A549 (cell line): ENCODE results near the gene CRYZL1. TPM values are rescaled to one million over a fixed set of nuclear protein-coding genes. Genes with fewer than 3 reads are reported as not detected.

Experiments used
- ATAC-seq, 2 experiments: fragments of 200-7000 bp in 1 of 2; fragments of >200 bp in 1 of 2; cut with Nextera tagmentation in 1 of 2; cut with Tn5 transposase in 1 of 2; 3 replicates each; pipeline versions ENCODE4 v1.8.0 to v1.9.1; 2018 to 2020; ENCODE audit warnings: mild to moderate bottlenecking in 1 of 2, moderate library complexity in 1 of 2
- CTCF ChIA-PET: fragments of 300-600 bp; sonication (Branson Sonifier 250); formaldehyde crosslinking; extraction: SDS; loops from one replicate; lab custom pipeline; 2021; ENCODE audit warnings: antibody characterized with exemption, inconsistent platforms; lab: Yijun Ruan, JAX
- POLR2A ChIA-PET: fragments of 350-600 bp; formaldehyde crosslinking; extraction: SDS; loops from one replicate; lab custom pipeline; 2021; ENCODE audit warnings: antibody characterized with exemption, inconsistent platforms; lab: Yijun Ruan, JAX
- DNase-seq, 2 experiments: peaks; one replicate each; pipeline versions ENCODE4 v3.0.0 to v3.0.0-alpha.2; 2011 to 2016; ENCODE audit warnings: low read depth in 1 of 2, low spot score in 1 of 2
- FAIRE-seq: peaks from 2 replicates; lab custom pipeline; 2011; peaks lifted over from hg19 to GRCh38; lab: Jason Lieb, UNC
- H3K27ac ChIP-seq, 2 experiments: fragments of >200 bp; sonication (Bioruptor Twin); formaldehyde crosslinking; 3 replicates each; pipeline ENCODE4 v1.5.1; 2016 to 2017
- H3K4me1 ChIP-seq: fragments of >200 bp; sonication (Bioruptor Twin); formaldehyde crosslinking; 3 replicates; pipeline ENCODE4 v1.6.1; 2016
- H3K4me2 ChIP-seq: fragments of >200 bp; sonication (Bioruptor Twin); formaldehyde crosslinking; 3 replicates; pipeline ENCODE4 v1.6.1; 2016
- H3K4me3 ChIP-seq: fragments of >200 bp; sonication (Bioruptor Twin); formaldehyde crosslinking; 3 replicates; pipeline ENCODE4 v1.5.1; 2016
- H3K9me3 ChIP-seq: fragments of >200 bp; sonication (Bioruptor Twin); formaldehyde crosslinking; 3 replicates; pipeline ENCODE4 v1.6.1; 2016
- CBX2 ChIP-seq: fragments of 200-600 bp; sonication (generic); IDR thresholded peaks from 2 replicates; pipeline ENCODE4 v1.6.1; 2016; ENCODE audit warnings: low read depth, mild to moderate bottlenecking, borderline replicate concordance
- CEBPB ChIP-seq, 2 experiments: fragments of >200 bp in 1 of 2; sonication (Bioruptor Twin) in 1 of 2; formaldehyde crosslinking in 1 of 2; IDR thresholded peaks; 2 replicates each; pipeline ENCODE4 v1.6.1; 2012 to 2016
- CHD2 ChIP-seq: fragments of 150-350 bp; IDR thresholded peaks from 2 replicates; pipeline ENCODE4 v1.6.1; 2014; ENCODE audit warnings: low read length; ENCODE audit not compliant: partially characterized antibody
- FOSL2 ChIP-seq, 2 experiments: fragments of 450-650 bp in 1 of 2; fragments of >200 bp in 1 of 2; sonication (Bioruptor Twin) in 1 of 2; formaldehyde crosslinking; IDR thresholded peaks; 2 replicates each; pipeline versions ENCODE4 v1.5.0 to v1.6.1; 2016 to 2020; ENCODE audit warnings: mild to moderate bottlenecking in 1 of 2, moderate library complexity in 1 of 2
- HDAC2 ChIP-seq: fragments of 200-600 bp; sonication (generic); IDR thresholded peaks from 2 replicates; pipeline ENCODE4 v1.6.1; 2016
- HOXA7 ChIP-seq: fragments of 250-450 bp; sonication (Bioruptor Pico); IDR thresholded peaks from 2 replicates; pipeline ENCODE4 v1.5.0; 2020; ENCODE audit warnings: mild to moderate bottlenecking, moderate library complexity
- JUNB ChIP-seq: fragments of >200 bp; sonication (Bioruptor Twin); formaldehyde crosslinking; IDR thresholded peaks from 2 replicates; pipeline ENCODE4 v1.6.1; 2016
- POLR2AphosphoS2 ChIP-seq: conservative IDR thresholded peaks from 2 replicates; pipeline ENCODE4 v1.6.1; 2012; ENCODE audit warnings: low read length, improper control_type of control experiment, inconsistent platforms
- RAD21 ChIP-seq, 2 experiments: fragments of >200 bp in 1 of 2; sonication (Bioruptor Twin) in 1 of 2; formaldehyde crosslinking in 1 of 2; IDR thresholded peaks in 1 of 2; conservative IDR thresholded peaks in 1 of 2; 2 replicates in 1 of 2; 3 replicates in 1 of 2; pipeline ENCODE4 v1.6.1; 2012 to 2018; ENCODE audit warnings: inconsistent platforms in 1 of 2
- RFX5 ChIP-seq: fragments of 450-650 bp; IDR thresholded peaks from 2 replicates; pipeline ENCODE4 v1.7.1; 2014; ENCODE audit warnings: antibody characterized with exemption, mild to moderate bottlenecking, moderate library complexity
- SMC3 ChIP-seq: fragments of >200 bp; sonication (Bioruptor Twin); formaldehyde crosslinking; IDR thresholded peaks from 3 replicates; pipeline ENCODE4 v1.6.1; 2018; ENCODE audit warnings: inconsistent platforms
- SREBF2 ChIP-seq: fragments of 450-650 bp; IDR thresholded peaks from 2 replicates; pipeline ENCODE4 v1.6.1; 2014; ENCODE audit warnings: mild to moderate bottlenecking, moderate library complexity
- TP53 ChIP-seq: fragments of 250-450 bp; sonication (Bioruptor Pico); IDR thresholded peaks from 2 replicates; pipeline ENCODE4 v1.5.0; 2021; ENCODE audit warnings: mild to moderate bottlenecking, moderate library complexity
- ZC3H11A ChIP-seq: fragments of 450-650 bp; IDR thresholded peaks from 2 replicates; pipeline ENCODE4 v1.6.1; 2014; ENCODE audit warnings: antibody characterized with exemption, mild to moderate bottlenecking
- ZFP36 ChIP-seq: fragments of 450-650 bp; IDR thresholded peaks from 2 replicates; pipeline ENCODE4 v1.6.1; 2014; ENCODE audit warnings: borderline replicate concordance; ENCODE audit not compliant: partially characterized antibody
- WGBS: methylation state at CpG from one replicate; pipeline ENCODE4 v1.1.6; 2017; ENCODE audit errors: missing lambda C conversion rate; 5-methylcytosine and 5-hydroxymethylcytosine counted together
- polyA plus RNA-seq, 4 experiments: library from polyadenylated mRNA; depleted of rRNA in 3 of 4; stranded (reverse); fragments of >200 nt; fragmentation: RNase III in 1 of 4; extraction: RNeasy Plus Mini Kit Qiagen cat#74134 plus additional on column Dnase treatment in 1 of 4; gene quantifications; 2 replicates in 3 of 4; 3 replicates in 1 of 4; pipeline ENCODE4 v1.2.3, GENCODE V29; 2011 to 2017
- TF ChIP-seq, protein P1 (sequence below): IDR thresholded peaks from 2 replicates; pipeline ENCODE4 v1.6.1; 2012
- TF ChIP-seq, protein P2 (sequence below): fragments of 250-450 bp; sonication (Bioruptor Pico); IDR thresholded peaks from 2 replicates; pipeline ENCODE4 v1.5.0; 2021; ENCODE audit warnings: mild to moderate bottlenecking, moderate library complexity, borderline replicate concordance
- TF ChIP-seq, protein P3 (sequence below): fragments of 450-650 bp; IDR thresholded peaks from 2 replicates; pipeline ENCODE4 v1.6.1; 2014; ENCODE audit warnings: antibody characterized with exemption
- TF ChIP-seq, protein P4 (sequence below): fragments of >200 bp; sonication (Bioruptor Twin); formaldehyde crosslinking; IDR thresholded peaks from 3 replicates; pipeline ENCODE4 v1.5.1; 2016
- TF ChIP-seq, protein P5 (sequence below): IDR thresholded peaks from 2 replicates; pipeline ENCODE4 v1.6.1; 2012; ENCODE audit warnings: low read depth, borderline replicate concordance

CRYZL1 gene
- polyA plus RNA-seq, 2 of the 4 experiments (the other 2 are of a cell fraction): 15.2 to 38.9 TPM

DNA sequence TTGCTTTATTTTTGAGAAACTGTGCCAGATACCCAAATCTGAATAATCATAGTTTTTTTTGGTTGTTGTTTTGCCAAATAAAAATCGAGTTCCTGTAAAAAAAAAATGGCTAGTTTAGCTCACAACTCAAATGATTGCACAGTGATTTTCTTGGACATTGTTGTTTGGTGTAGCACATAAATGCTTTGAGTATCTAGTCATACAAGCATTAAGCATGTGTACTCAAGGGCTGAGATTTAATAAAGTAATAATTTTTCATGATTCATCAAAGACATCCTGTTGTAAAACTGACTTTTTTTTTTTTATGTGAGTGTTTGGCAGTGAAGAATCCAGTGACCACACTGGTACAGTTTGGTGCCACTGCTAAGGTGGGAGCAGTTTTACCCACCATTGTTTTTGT is 19.6 kb upstream of the CRYZL1 start:
- ChIA-PET CTCF (no interaction called here), POLR2A (no interaction called here)
- H3K27ac ChIP-seq: no peak overlapping the region
- DNase-seq (no peak), ATAC-seq (no peak), FAIRE-seq (no peak)
- TF ChIP-seq FOSL2 (IDR thresholded peaks at IDR 0.05) (no peak), FOSL2 (CRISPR knock-in tag; IDR thresholded peaks at IDR 0.05) (no peak), HOXA7 (CRISPR knock-in tag) (no peak), CEBPB (IDR thresholded peaks at IDR 0.05) (no peak)
- H3K9me3 ChIP-seq: peaks cover 8% of the 10 kb centered on the region; the same call in 1 of the 3 replicates
- H3K4me1 ChIP-seq: peaks cover 22% of the 10 kb centered on the region
- WGBS: 79% methylated on average over 1 of the region's 1 CpG
- H3K4me3 ChIP-seq: no peak overlapping the region
- H3K4me2 ChIP-seq: no peak overlapping the region

DNA sequence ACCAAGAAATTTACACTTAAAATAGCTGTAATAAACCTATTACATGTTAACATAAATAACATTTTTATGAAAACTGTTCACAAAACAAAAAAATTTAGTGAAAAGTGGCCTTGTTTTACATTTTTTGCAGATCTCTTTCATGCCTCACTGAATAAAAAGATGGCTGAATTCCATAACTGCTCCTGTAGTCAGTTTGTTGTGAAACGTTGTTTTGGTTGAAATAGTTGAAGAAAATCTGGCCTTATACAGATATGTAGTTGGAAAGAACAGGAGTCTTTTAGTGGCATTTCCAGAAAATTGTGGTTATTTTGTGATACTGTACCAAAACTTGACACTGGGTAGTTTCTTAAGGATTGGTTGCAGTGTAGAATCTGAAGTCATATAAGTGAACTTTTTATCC is 18.9 kb upstream of the CRYZL1 start:
- FAIRE-seq (no peak), ATAC-seq (no peak)
- POLR2A ChIA-PET: no interaction called here
- TF ChIP-seq, protein P1, sequence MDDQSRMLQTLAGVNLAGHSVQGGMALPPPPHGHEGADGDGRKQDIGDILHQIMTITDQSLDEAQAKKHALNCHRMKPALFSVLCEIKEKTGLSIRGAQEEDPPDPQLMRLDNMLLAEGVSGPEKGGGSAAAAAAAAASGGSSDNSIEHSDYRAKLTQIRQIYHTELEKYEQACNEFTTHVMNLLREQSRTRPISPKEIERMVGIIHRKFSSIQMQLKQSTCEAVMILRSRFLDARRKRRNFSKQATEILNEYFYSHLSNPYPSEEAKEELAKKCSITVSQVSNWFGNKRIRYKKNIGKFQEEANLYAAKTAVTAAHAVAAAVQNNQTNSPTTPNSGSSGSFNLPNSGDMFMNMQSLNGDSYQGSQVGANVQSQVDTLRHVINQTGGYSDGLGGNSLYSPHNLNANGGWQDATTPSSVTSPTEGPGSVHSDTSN: no peak
- no peak for TF ChIP-seq ZFP36
- TF ChIP-seq RFX5: no peak
- TF ChIP-seq CBX2: no peak
- TF ChIP-seq CHD2: no peak
- no peak for TF ChIP-seq ZC3H11A
- TF ChIP-seq, all 56 proteins: peak for 0
- WGBS: 97% methylated on average over 1 of the region's 1 CpG
- Histone ChIP-seq H3K9me3 (peaks cover 8% of the 10 kb centered on the region; the same call in 1 of the 3 replicates), H3K27ac (no peak overlapping the region), H3K4me1 (peaks cover 28% of the 10 kb centered on the region), H3K4me2 (no peak overlapping the region), H3K4me3 (no peak overlapping the region)
- CTCF ChIA-PET: no interaction called here
- no peak for DNase-seq

DNA sequence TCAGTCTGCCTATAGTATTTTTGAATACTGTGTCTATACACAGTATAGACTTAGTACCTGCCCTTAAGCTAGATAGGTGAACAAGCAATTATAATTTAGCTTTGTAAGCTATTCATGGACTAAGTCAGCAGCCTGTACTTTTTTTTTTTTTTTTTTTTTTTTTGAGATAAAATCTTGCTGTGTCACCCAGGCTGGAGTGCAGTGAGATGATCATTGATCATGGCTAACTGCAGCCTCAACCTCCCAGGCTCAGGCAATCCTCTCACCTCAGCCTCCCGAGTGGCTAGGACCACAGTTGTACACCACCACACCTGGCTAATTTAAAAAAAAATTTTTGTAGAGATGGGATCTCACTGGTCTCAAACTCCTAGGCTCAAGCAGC is 18.0 kb upstream of the CRYZL1 start:
- Histone ChIP-seq H3K4me3 (no peak overlapping the region), H3K4me2 (no peak overlapping the region), H3K9me3 (peaks cover 8% of the 10 kb centered on the region; the same call in 1 of the 3 replicates), H3K27ac (peak overlapping the region in 1 of 2 experiments; percentile 63; a peak in 3 of 6 replicates), H3K4me1 (peaks cover 37% of the 10 kb centered on the region)
- no CpG with 5 or more reads among the region's 1 CpG for WGBS
- TF ChIP-seq, protein P2, sequence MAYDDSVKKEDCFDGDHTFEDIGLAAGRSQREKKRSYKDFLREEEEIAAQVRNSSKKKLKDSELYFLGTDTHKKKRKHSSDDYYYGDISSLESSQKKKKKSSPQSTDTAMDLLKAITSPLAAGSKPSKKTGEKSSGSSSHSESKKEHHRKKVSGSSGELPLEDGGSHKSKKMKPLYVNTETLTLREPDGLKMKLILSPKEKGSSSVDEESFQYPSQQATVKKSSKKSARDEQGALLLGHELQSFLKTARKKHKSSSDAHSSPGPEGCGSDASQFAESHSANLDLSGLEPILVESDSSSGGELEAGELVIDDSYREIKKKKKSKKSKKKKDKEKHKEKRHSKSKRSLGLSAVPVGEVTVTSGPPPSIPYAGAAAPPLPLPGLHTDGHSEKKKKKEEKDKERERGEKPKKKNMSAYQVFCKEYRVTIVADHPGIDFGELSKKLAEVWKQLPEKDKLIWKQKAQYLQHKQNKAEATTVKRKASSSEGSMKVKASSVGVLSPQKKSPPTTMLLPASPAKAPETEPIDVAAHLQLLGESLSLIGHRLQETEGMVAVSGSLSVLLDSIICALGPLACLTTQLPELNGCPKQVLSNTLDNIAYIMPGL (CRISPR knock-in tag): no peak
- no peak for TF ChIP-seq POLR2AphosphoS2
- TF ChIP-seq, protein P1: no peak
- no peak for TF ChIP-seq TP53 (CRISPR knock-in tag)
- no peak for TF ChIP-seq JUNB
- TF ChIP-seq, protein P3, sequence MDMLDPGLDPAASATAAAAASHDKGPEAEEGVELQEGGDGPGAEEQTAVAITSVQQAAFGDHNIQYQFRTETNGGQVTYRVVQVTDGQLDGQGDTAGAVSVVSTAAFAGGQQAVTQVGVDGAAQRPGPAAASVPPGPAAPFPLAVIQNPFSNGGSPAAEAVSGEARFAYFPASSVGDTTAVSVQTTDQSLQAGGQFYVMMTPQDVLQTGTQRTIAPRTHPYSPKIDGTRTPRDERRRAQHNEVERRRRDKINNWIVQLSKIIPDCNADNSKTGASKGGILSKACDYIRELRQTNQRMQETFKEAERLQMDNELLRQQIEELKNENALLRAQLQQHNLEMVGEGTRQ: no peak
- TF ChIP-seq, protein P4, sequence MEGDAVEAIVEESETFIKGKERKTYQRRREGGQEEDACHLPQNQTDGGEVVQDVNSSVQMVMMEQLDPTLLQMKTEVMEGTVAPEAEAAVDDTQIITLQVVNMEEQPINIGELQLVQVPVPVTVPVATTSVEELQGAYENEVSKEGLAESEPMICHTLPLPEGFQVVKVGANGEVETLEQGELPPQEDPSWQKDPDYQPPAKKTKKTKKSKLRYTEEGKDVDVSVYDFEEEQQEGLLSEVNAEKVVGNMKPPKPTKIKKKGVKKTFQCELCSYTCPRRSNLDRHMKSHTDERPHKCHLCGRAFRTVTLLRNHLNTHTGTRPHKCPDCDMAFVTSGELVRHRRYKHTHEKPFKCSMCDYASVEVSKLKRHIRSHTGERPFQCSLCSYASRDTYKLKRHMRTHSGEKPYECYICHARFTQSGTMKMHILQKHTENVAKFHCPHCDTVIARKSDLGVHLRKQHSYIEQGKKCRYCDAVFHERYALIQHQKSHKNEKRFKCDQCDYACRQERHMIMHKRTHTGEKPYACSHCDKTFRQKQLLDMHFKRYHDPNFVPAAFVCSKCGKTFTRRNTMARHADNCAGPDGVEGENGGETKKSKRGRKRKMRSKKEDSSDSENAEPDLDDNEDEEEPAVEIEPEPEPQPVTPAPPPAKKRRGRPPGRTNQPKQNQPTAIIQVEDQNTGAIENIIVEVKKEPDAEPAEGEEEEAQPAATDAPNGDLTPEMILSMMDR: no peak
- TF ChIP-seq SREBF2: no peak
- no peak for TF ChIP-seq SMC3
- no peak for TF ChIP-seq HDAC2
- TF ChIP-seq, protein P5, sequence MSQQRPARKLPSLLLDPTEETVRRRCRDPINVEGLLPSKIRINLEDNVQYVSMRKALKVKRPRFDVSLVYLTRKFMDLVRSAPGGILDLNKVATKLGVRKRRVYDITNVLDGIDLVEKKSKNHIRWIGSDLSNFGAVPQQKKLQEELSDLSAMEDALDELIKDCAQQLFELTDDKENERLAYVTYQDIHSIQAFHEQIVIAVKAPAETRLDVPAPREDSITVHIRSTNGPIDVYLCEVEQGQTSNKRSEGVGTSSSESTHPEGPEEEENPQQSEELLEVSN: no peak
- no peak for TF ChIP-seq CHD2
- TF ChIP-seq RAD21 (conservative IDR thresholded peaks at IDR 0.05 in 1 of 2, IDR thresholded peaks at IDR 0.05 in 1 of 2): no peak
- ChIA-PET POLR2A (no interaction called here), CTCF (interaction anchor here (1.1 kb wide), 1 partner anchor 50 kb away, joined by 3 read pairs; no protein-coding TSS in a partner anchor)
- FAIRE-seq: no peak
- no peak for ATAC-seq
- DNase-seq: no peak
